IMR-90 (cell line): Measurements from ENCODE around the gene KIF13A. TPM values are rescaled to one million over a fixed set of nuclear protein-coding genes. Genes with fewer than 3 reads are reported as not detected.

ENCODE experiments used
- ATAC-seq: fragments of 200-7000 bp; cut with Tn5 transposase; 2 replicates; pipeline ENCODE4 v1.9.1; 2020; ENCODE audit warnings: low read depth, mild to moderate bottlenecking, moderate library complexity
- BruUV-seq: library from RNA; stranded (reverse); fragments of 400-500 nt; replicated peaks from 2 replicates; lab custom pipeline; 2021; lab: Mats Ljungman, UMichigan
- CTCF ChIA-PET: fragments of 300-600 bp; formaldehyde crosslinking; extraction: SDS; loops from one replicate; lab custom pipeline; 2021; ENCODE audit warnings: antibody characterized with exemption; lab: Yijun Ruan, JAX
- POLR2A ChIA-PET: fragments of 300-600 bp; sonication (Branson Sonifier 250); formaldehyde crosslinking; loops from one replicate; lab custom pipeline; 2022; ENCODE audit warnings: antibody characterized with exemption; ENCODE audit not compliant: unreplicated experiment; lab: Charles Lee
- DNase-seq: peaks from one replicate; pipeline ENCODE4 v3.0.0; 2013
- H2AFZ ChIP-seq: replicated peaks from 2 replicates; pipeline ENCODE3; 2013; ENCODE audit warnings: low read length, mild to moderate bottlenecking; ENCODE audit not compliant: poor library complexity
- H2AK5ac ChIP-seq: 2 replicates; pipeline ENCODE4 v1.6.1; 2013; ENCODE audit warnings: low read depth, low read length, inconsistent platforms
- H2AK9ac ChIP-seq: replicated peaks from 2 replicates; pipeline ENCODE3; 2013; ENCODE audit warnings: mild to moderate bottlenecking, low read depth, low read length, moderate library complexity; ENCODE audit not compliant: poor library complexity
- H2BK120ac ChIP-seq: 2 replicates; pipeline ENCODE4 v1.6.1; 2013; ENCODE audit warnings: low read depth, low read length, inconsistent platforms
- H2BK15ac ChIP-seq: 3 replicates; pipeline ENCODE4 v1.6.1; 2013; ENCODE audit warnings: low read depth, low read length, inconsistent platforms
- H2BK20ac ChIP-seq: 2 replicates; pipeline ENCODE4 v1.6.1; 2013; ENCODE audit warnings: low read depth, mild to moderate bottlenecking, inconsistent platforms, low read length, moderate library complexity
- H2BK5ac ChIP-seq: 2 replicates; pipeline ENCODE4 v1.6.1; 2013; ENCODE audit warnings: mild to moderate bottlenecking, low read depth, low read length, inconsistent platforms; ENCODE audit not compliant: poor library complexity, severe bottlenecking
- H3K14ac ChIP-seq: replicated peaks from 2 replicates; pipeline ENCODE4 v1.6.1; 2013; ENCODE audit warnings: low read depth, low read length, inconsistent platforms
- H3K18ac ChIP-seq: 2 replicates; pipeline ENCODE4 v1.6.1; 2013; ENCODE audit warnings: low read depth, low read length, control low read depth
- H3K23ac ChIP-seq: 2 replicates; pipeline ENCODE4 v1.6.1; 2013; ENCODE audit warnings: low read depth, low read length, inconsistent platforms
- H3K27ac ChIP-seq: 2 replicates; pipeline ENCODE4 v1.5.1; 2013; ENCODE audit warnings: mild to moderate bottlenecking, control low read depth, low read length; ENCODE audit not compliant: insufficient read depth
- H3K27me3 ChIP-seq: 2 replicates; pipeline ENCODE4 v1.6.1; 2013; ENCODE audit warnings: low read length; ENCODE audit not compliant: control insufficient read depth, insufficient read depth
- H3K36me3 ChIP-seq: 2 replicates; pipeline ENCODE4 v1.6.1; 2013; ENCODE audit warnings: low read length, mixed read lengths; ENCODE audit not compliant: control insufficient read depth, insufficient read depth
- H3K4ac ChIP-seq: 2 replicates; pipeline ENCODE4 v1.6.1; 2013; ENCODE audit warnings: low read depth, low read length, inconsistent platforms
- H3K4me1 ChIP-seq: 2 replicates; pipeline ENCODE4 v1.6.1; 2013; ENCODE audit warnings: low read length, mixed read lengths; ENCODE audit not compliant: control insufficient read depth, insufficient read depth
- H3K4me2 ChIP-seq: 2 replicates; pipeline ENCODE4 v1.6.1; 2013; ENCODE audit warnings: low read depth, mild to moderate bottlenecking, control low read depth, low read length, moderate library complexity
- H3K4me3 ChIP-seq: 2 replicates; pipeline ENCODE4 v1.5.1; 2013; ENCODE audit warnings: low read depth, mild to moderate bottlenecking, control low read depth, low read length, moderate library complexity; ENCODE audit not compliant: insufficient read depth
- H3K56ac ChIP-seq: 2 replicates; pipeline ENCODE4 v1.6.1; 2013; ENCODE audit warnings: low read length, inconsistent platforms; ENCODE audit not compliant: insufficient read depth; ENCODE audit errors: extremely low read depth
- H3K79me1 ChIP-seq, 2 experiments: 2 replicates each; pipeline ENCODE4 v1.6.1; 2013; ENCODE audit warnings: low read length in 2 of 2, inconsistent platforms in 1 of 2, low read depth in 1 of 2
- H3K9ac ChIP-seq: 2 replicates; pipeline ENCODE4 v1.6.1; 2013; ENCODE audit warnings: low read depth, low read length, control low read depth
- H3K9me1 ChIP-seq: 2 replicates; pipeline ENCODE4 v1.6.1; 2013; ENCODE audit warnings: low read length, inconsistent platforms; ENCODE audit not compliant: insufficient read depth
- H3K9me3 ChIP-seq: 2 replicates; pipeline ENCODE4 v1.6.1; 2013; ENCODE audit warnings: low read length; ENCODE audit not compliant: control insufficient read depth, insufficient read depth
- H4K20me1 ChIP-seq: 2 replicates; pipeline ENCODE4 v1.6.1; 2013; ENCODE audit warnings: low read length, inconsistent platforms; ENCODE audit not compliant: insufficient read depth
- H4K5ac ChIP-seq: 2 replicates; pipeline ENCODE4 v1.6.1; 2013; ENCODE audit warnings: mild to moderate bottlenecking, low read depth, low read length, control low read depth
- H4K8ac ChIP-seq, 2 experiments: 2 replicates each; pipeline ENCODE4 v1.6.1; 2013; ENCODE audit warnings: low read depth in 2 of 2, low read length in 2 of 2, control low read depth in 1 of 2, inconsistent platforms in 1 of 2
- H4K91ac ChIP-seq: 2 replicates; pipeline ENCODE4 v1.6.1; 2013; ENCODE audit warnings: low read depth, low read length, inconsistent platforms; ENCODE audit not compliant: insufficient read depth
- BHLHE40 ChIP-seq: fragments of 150-350 bp; IDR thresholded peaks from 2 replicates; pipeline ENCODE4 v1.6.1; 2016; ENCODE audit warnings: mild to moderate bottlenecking, low read depth, low read length
- CEBPB ChIP-seq: IDR thresholded peaks from 2 replicates; pipeline ENCODE4 v1.6.1; 2012; ENCODE audit warnings: low read depth, low read length, improper control_type of control experiment
- CHD1 ChIP-seq: IDR thresholded peaks from 2 replicates; pipeline ENCODE4 v1.6.1; 2012; ENCODE audit warnings: low read depth, low read length, improper control_type of control experiment
- FOS ChIP-seq: fragments of 150-350 bp; IDR thresholded peaks from 2 replicates; pipeline ENCODE4 v1.6.1; 2016; ENCODE audit warnings: low read depth, low read length
- MAFK ChIP-seq: IDR thresholded peaks from 2 replicates; pipeline ENCODE4 v1.6.1; 2012; ENCODE audit warnings: low read depth, low read length, improper control_type of control experiment
- MAZ ChIP-seq: IDR thresholded peaks from 2 replicates; pipeline ENCODE4 v1.6.1; 2012; ENCODE audit warnings: low read depth, mild to moderate bottlenecking, low read length, improper control_type of control experiment, moderate library complexity, borderline replicate concordance
- MXI1 ChIP-seq: IDR thresholded peaks from 2 replicates; pipeline ENCODE4 v1.6.1; 2012; ENCODE audit warnings: low read depth, mild to moderate bottlenecking, low read length, moderate library complexity, borderline replicate concordance
- NFE2L2 ChIP-seq: fragments of 150-350 bp; IDR thresholded peaks from 2 replicates; pipeline ENCODE4 v1.6.1; 2016; ENCODE audit warnings: low read depth, mild to moderate bottlenecking, low read length
- POLR2A ChIP-seq: IDR thresholded peaks from 2 replicates; pipeline ENCODE4 v1.6.1; 2012; ENCODE audit warnings: mild to moderate bottlenecking, low read depth, low read length
- RAD21 ChIP-seq: IDR thresholded peaks from 2 replicates; pipeline ENCODE4 v1.6.1; 2012; ENCODE audit warnings: low read length, improper control_type of control experiment
- RCOR1 ChIP-seq: IDR thresholded peaks from 2 replicates; pipeline ENCODE4 v1.6.1; 2012; ENCODE audit warnings: mild to moderate bottlenecking, low read length, improper control_type of control experiment; ENCODE audit not compliant: insufficient replicate concordance
- RFX5 ChIP-seq: IDR thresholded peaks from 2 replicates; pipeline ENCODE4 v1.8.0; 2012; ENCODE audit warnings: low read depth, mild to moderate bottlenecking, low read length, moderate library complexity
- SMC3 ChIP-seq: fragments of 150-350 bp; IDR thresholded peaks from 2 replicates; pipeline ENCODE4 v1.6.1; 2016; ENCODE audit warnings: low read depth, mild to moderate bottlenecking, antibody characterized with exemption, low read length, moderate library complexity
- WGBS, 2 experiments: methylation state at CpG; one replicate each; pipeline versions ENCODE4 v1.1.5 to v1.1.7; 2013; ENCODE audit warnings: missing lambda C conversion rate in 2 of 2; ENCODE audit not compliant: insufficient read length in 1 of 2; ENCODE audit errors: extremely low coverage in 2 of 2; 5-methylcytosine and 5-hydroxymethylcytosine counted together
- dilution Hi-C: fragments of 300-500 bp; cut with HindIII; formaldehyde crosslinking; loops from one replicate; pipeline ENCODE4 v1.14.3; 2018; ENCODE audit warnings: low sequenced_read_pairs; ENCODE audit not compliant: unreplicated experiment
- in situ Hi-C: fragments of 300-500 bp; cut with MboI; formaldehyde crosslinking; loops from 3 replicates; pipeline ENCODE4 v1.14.3; 2019; ENCODE audit warnings: low sequenced_read_pairs, inconsistent platforms, mixed read lengths
- intact Hi-C: fragments of 100-400 bp; cut with micrococcal nuclease; formaldehyde crosslinking; loops from 2 replicates; pipeline ENCODE4 v1.10.0; 2022
- polyA plus RNA-seq, 3 experiments: library from polyadenylated mRNA; depleted of rRNA; stranded (reverse); fragments of >200 nt; gene quantifications; 2 replicates each; pipeline ENCODE4 v1.2.3, GENCODE V29; 2012; ENCODE audit warnings: low replicate concordance in 1 of 3
- total RNA-seq: library from RNA; depleted of rRNA; stranded (reverse); fragments of >200 nt; gene quantifications from 2 replicates; pipeline ENCODE4 v1.2.3, GENCODE V29; 2012
- TF ChIP-seq, protein P1 (sequence below): fragments of 150-350 bp; IDR thresholded peaks from 2 replicates; pipeline ENCODE4 v1.6.1; 2016; ENCODE audit warnings: low read depth, mild to moderate bottlenecking, low read length, moderate library complexity, borderline replicate concordance
- TF ChIP-seq, protein P2 (sequence below): fragments of 150-350 bp; IDR thresholded peaks from 2 replicates; pipeline ENCODE4 v1.6.1; 2017; ENCODE audit warnings: mild to moderate bottlenecking, antibody characterized with exemption, low read length, low read depth

KIF13A gene
- total and polyA plus RNA-seq, 2 of the 4 experiments (the other 2 are of a cell fraction), result 23.3 to 51.8 TPM

DNA sequence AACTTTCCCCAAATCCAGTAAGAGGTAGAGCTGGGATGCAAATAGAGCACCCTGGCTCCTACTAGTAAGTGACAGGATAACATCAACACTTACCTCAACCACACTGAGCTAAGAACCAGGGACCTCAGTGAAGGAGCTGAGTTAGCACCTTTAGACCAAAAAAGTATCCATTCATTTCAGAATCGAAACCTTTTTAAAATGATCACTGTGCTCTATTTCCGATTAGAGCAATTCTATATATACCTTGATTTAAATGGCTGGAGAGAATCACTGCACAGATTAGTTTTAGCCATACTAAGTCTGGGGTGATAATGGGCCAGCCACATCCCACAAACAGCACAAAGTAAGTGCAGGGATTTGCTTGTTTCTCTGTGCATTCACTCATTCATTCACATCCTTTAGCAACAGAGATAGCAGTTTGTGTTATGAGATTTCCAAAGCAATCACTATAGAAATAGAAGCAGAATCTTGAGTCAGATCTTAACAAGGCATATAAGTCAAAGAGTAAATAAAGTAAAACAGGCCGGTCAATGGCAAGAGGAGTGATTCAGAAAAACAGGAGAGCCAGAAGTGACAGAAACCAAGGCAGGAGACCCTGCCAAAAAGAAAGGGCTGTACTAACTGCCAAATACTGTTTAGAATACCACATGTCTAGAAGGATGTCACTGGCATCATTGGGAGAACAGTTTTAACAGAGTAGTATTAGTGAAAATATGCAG, 136.3 kb downstream of the KIF13A start:
- in situ Hi-C loops (no loop called here), intact Hi-C loops (loop anchor here (5.0 to 10.0 kb wide), 2 partner anchors 271 to 394 kb away; partner anchors contain the start of gene NHLRC1), dilution Hi-C loops (no loop called here)
- Histone ChIP-seq H3K18ac (peak overlapping the region; percentile 82), H2BK5ac (peak overlapping the region; percentile 76), H3K9me3 (no peaks in the 10 kb centered on the region), H3K9me1 (peaks cover 16% of the 10 kb centered on the region), H4K20me1 (no peaks in the 10 kb centered on the region), H2BK20ac (peak overlapping the region; percentile 60; the same call in 1 of the 2 replicates), H3K4ac (peak overlapping the region; percentile 83; the same call in 1 of the 2 replicates), H2BK120ac (peak overlapping the region; percentile 59), H3K14ac (peak overlapping the region; percentile 76), H3K9ac (peak overlapping the region; percentile 55; the same call in 1 of the 2 replicates), H3K27me3 (no peaks in the 10 kb centered on the region), H2BK15ac (peak overlapping the region; percentile 22; the same call in 1 of the 3 replicates), H2AFZ (no peak overlapping the region), H3K79me1 (peaks cover 13 to 48% of the 10 kb centered on the region in 2 experiments), H4K8ac (peak overlapping the region; percentile 1 to 60; a peak in 2 of 4 replicates), H2AK9ac (no peak overlapping the region), H3K56ac (peak overlapping the region; percentile 5; the same call in 1 of the 2 replicates), H3K27ac (peak overlapping the region; percentile 68; the same call in 1 of the 2 replicates), H4K91ac (no peak overlapping the region), H3K4me3 (no peak overlapping the region), H3K36me3 (peaks cover 27% of the 10 kb centered on the region), H3K23ac (peak overlapping the region; percentile 87), H3K4me1 (peaks cover 14% of the 10 kb centered on the region), H3K4me2 (peak overlapping the region; percentile 86), H2AK5ac (peak overlapping the region; percentile 60; the same call in 1 of the 2 replicates), H4K5ac (peak overlapping the region; percentile 8)
- ATAC-seq (peak; percentile 62), DNase-seq (peak; percentile 55)
- BruUV-seq, result no TSS peak
- POLR2A ChIA-PET, result no interaction called here
- CTCF ChIA-PET, result interaction anchor here (0.5 to 1.2 kb wide), 4 partner anchors 11 to 1270 kb away, joined by 3 read pairs; no protein-coding TSS in a partner anchor
- WGBS, 2 experiments, result no CpG with 5 or more reads among the region's 3 CpGs
- TF ChIP-seq SMC3, result peak; percentile 12; the same call in 1 of the 2 replicates
- TF ChIP-seq BHLHE40, result no peak
- TF ChIP-seq CHD1, result no peak
- TF ChIP-seq NFE2L2, result no peak
- TF ChIP-seq CEBPB, result 0 out of 2 replicates have a peak, but pooled peaks have one; percentile 43
- no peak for TF ChIP-seq MAZ
- TF ChIP-seq RAD21, result no peak
- TF ChIP-seq RCOR1, result no peak
- TF ChIP-seq, protein P1, sequence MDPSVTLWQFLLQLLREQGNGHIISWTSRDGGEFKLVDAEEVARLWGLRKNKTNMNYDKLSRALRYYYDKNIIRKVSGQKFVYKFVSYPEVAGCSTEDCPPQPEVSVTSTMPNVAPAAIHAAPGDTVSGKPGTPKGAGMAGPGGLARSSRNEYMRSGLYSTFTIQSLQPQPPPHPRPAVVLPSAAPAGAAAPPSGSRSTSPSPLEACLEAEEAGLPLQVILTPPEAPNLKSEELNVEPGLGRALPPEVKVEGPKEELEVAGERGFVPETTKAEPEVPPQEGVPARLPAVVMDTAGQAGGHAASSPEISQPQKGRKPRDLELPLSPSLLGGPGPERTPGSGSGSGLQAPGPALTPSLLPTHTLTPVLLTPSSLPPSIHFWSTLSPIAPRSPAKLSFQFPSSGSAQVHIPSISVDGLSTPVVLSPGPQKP, result no peak
- TF ChIP-seq POLR2A, result no peak
- TF ChIP-seq MAFK, result 0 out of 2 replicates have a peak, but pooled peaks have one; percentile 3
- TF ChIP-seq FOS, result no peak
- TF ChIP-seq, protein P2, sequence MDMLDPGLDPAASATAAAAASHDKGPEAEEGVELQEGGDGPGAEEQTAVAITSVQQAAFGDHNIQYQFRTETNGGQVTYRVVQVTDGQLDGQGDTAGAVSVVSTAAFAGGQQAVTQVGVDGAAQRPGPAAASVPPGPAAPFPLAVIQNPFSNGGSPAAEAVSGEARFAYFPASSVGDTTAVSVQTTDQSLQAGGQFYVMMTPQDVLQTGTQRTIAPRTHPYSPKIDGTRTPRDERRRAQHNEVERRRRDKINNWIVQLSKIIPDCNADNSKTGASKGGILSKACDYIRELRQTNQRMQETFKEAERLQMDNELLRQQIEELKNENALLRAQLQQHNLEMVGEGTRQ, result no peak
- no peak for TF ChIP-seq MXI1
- no peak for TF ChIP-seq RFX5
